GM10248 (cell line): ENCODE results near the gene EXOC3.

Experiments
- CTCF ChIA-PET: fragments of 300-600 bp; sonication (Branson Sonifier 250); formaldehyde crosslinking; extraction: SDS; loops from one replicate; lab custom pipeline; 2021; ENCODE audit warnings: antibody characterized with exemption; lab: Yijun Ruan, JAX
- POLR2A ChIA-PET: fragments of 350-650 bp; sonication (Branson Sonifier 250); formaldehyde crosslinking; extraction: SDS; loops from one replicate; lab custom pipeline; 2020; ENCODE audit warnings: antibody characterized with exemption; lab: Yijun Ruan, JAX
- DNase-seq: peaks from one replicate; pipeline ENCODE4 v3.0.0; 2012; ENCODE audit errors: extremely low spot score
- CTCF ChIP-seq: IDR thresholded peaks from 2 replicates; pipeline ENCODE4 v1.5.1; 2012; ENCODE audit warnings: mild to moderate bottlenecking, low read depth; ENCODE audit errors: extremely low read depth, missing control alignments, control extremely low read depth

EXOC3 gene

GRCh38 chr5:432201-432927 is 10.6 kb upstream of the EXOC3 start:
- DNase-seq, result no peak
- CTCF ChIA-PET, result interaction anchor here (1.2 to 10.6 kb wide), 9 partner anchors 12 to 1057 kb away, joined by 3 to 123 read pairs (median 7); partner anchors contain the start of gene EXOC3
- TF ChIP-seq CTCF, result no peak
- POLR2A ChIA-PET, result no interaction called here

GRCh38 chr5:432928-433791 is 9.8 kb upstream of the EXOC3 start:
- ChIA-PET CTCF (interaction anchor here (1.0 to 10.6 kb wide), 4 partner anchors 9 to 116 kb away, joined by 3 to 123 read pairs (median 50); partner anchors contain the start of gene EXOC3), POLR2A (no interaction called here)
- no peak for DNase-seq
- TF ChIP-seq CTCF, result no peak

DNA sequence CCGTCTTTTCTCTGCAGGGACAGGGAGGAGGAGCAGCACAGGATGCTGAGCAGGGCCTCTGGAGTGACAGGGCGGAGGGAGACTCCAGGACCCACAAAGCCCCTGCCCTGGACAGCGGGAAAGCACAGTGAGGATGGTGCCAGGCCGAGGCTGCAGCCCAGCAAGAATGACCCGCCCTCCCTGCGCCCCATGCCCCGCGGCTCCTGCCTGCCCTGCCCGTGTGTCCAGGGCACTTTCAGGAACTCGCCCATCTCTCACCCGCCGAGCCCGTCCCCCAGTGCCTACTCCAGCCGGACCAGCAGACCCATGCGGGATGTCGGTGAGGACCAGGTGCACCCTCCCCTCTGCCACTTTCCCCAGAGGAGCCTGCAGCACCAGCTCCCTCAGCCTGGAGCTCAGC is 9.1 kb upstream of the EXOC3 start:
- ChIA-PET CTCF (interaction anchor here (1.0 to 10.6 kb wide), 4 partner anchors 10 to 117 kb away, joined by 3 to 123 read pairs (median 50); partner anchors contain the start of gene EXOC3), POLR2A (interaction anchor here (0.6 kb wide), 1 partner anchor 138 kb away, joined by 3 read pairs; no protein-coding TSS in a partner anchor)
- no peak for DNase-seq
- no peak for TF ChIP-seq CTCF

GRCh38 chr5:434443-435146 is 8.4 kb upstream of the EXOC3 start:
- no peak for TF ChIP-seq CTCF
- CTCF ChIA-PET, result interaction anchor here (1.0 to 10.6 kb wide), 5 partner anchors 10 to 118 kb away, joined by 3 to 123 read pairs (median 4); partner anchors contain the start of gene EXOC3
- POLR2A ChIA-PET, result interaction anchor here (0.6 kb wide), 1 partner anchor 137 kb away, joined by 3 read pairs; no protein-coding TSS in a partner anchor
- DNase-seq, result no peak

DNA sequence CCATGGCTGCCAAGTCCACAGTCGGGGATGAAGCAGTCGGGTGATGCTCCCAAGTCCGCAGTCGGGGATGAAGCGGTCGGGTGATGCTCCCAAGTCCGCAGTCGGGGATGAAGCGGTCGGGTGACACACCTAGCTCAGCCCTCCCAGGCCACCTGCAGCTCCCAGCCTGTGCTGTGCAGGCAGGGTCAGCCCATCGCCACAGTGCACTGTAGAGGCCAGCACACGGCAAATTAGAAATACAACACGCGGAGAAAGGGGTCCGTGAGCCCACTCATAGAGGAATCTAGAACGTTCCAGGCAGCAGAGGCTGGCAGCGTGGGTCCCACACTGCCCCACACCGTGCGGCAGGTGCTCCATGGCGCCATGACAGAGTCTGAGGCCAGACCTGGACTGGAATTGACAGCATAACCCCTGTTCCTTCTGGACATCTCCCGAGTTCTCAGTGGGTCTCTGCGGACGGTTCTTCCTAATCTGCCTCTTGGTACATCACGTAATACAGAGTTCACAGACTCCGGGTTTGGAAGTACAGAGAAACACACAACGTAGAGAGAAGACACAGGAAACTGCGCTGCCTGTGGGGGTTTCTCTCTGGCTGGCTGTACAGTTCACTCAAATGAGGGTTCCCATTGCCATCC is 7.7 kb upstream of the EXOC3 start:
- TF ChIP-seq CTCF, result no peak
- no peak for DNase-seq
- ChIA-PET CTCF (interaction anchor here (1.3 to 10.6 kb wide), 4 partner anchors 11 to 118 kb away, joined by 3 to 123 read pairs (median 50); partner anchors contain the start of gene EXOC3), POLR2A (no interaction called here)
